Measurements from ENCODE around the gene KCNJ12. TPM values are rescaled to one million over a fixed set of nuclear protein-coding genes. Genes with fewer than 3 reads are reported as not detected.
A peak's percentile ranks its signal among the peaks of the same experiment; 100 is the strongest.
"Not testable (repeated sequence)": the region's sequence is repeated elsewhere in the genome, so short reads cannot be mapped to it uniquely, and the experiment has no call there.

Gene KCNJ12
- total RNA-seq, 2 donors from 2014 or later, result 0.84 to 2.5 TPM

- intact Hi-C loops (cut with DNase I, micrococcal nuclease), result no loop called here
- ATAC-seq (no peak), DNase-seq (no peak)
Observed at GRCh38 chr17:21378553-21378952, 2.4 kb downstream of the KCNJ12 start.

GRCh38 chr17:21379080-21379711, 3.0 kb downstream of the KCNJ12 start:
- DNase-seq (peak; percentile 81 to 89), ATAC-seq (peak; percentile 87)
- intact Hi-C loops (cut with DNase I, micrococcal nuclease), result no loop called here

GRCh38 chr17:21380659-21381058, 4.5 kb downstream of the KCNJ12 start:
- intact Hi-C loops (cut with DNase I, micrococcal nuclease), result no loop called here
- ATAC-seq (no peak), DNase-seq (no peak)

GRCh38 chr17:21381076-21381706, 5.0 kb downstream of the KCNJ12 start:
- no peak for ATAC-seq
- no peak for DNase-seq
- intact Hi-C loops (cut with DNase I, micrococcal nuclease), result no loop called here

- no peak for ATAC-seq
- DNase-seq, result no peak
- intact Hi-C loops (cut with DNase I, micrococcal nuclease), result no loop called here
Observed at GRCh38 chr17:21382560-21383495, 6.7 kb downstream of the KCNJ12 start.

GRCh38 chr17:21385281-21385845, 9.2 kb downstream of the KCNJ12 start:
- ATAC-seq (no peak), DNase-seq (no peak)
- intact Hi-C loops (cut with DNase I, micrococcal nuclease), result no loop called here

GRCh38 chr17:21387616-21388015, 11.5 kb downstream of the KCNJ12 start:
- no peak for DNase-seq
- ATAC-seq, result no peak

GRCh38 chr17:21388066-21388465, 11.9 kb downstream of the KCNJ12 start:
- DNase-seq, result no peak
- intact Hi-C loops (cut with DNase I, micrococcal nuclease), result no loop called here
- ATAC-seq, result no peak

More at GRCh38 chr17:21387616-21388015, 11.5 kb downstream of the KCNJ12 start:
- intact Hi-C loops (cut with DNase I, micrococcal nuclease), result no loop called here

GRCh38 chr17:21388944-21389343, 12.8 kb downstream of the KCNJ12 start:
- intact Hi-C loops (cut with DNase I, micrococcal nuclease), result no loop called here
- DNase-seq, result no peak
- ATAC-seq, result no peak

- intact Hi-C loops (cut with DNase I, micrococcal nuclease), result no loop called here
- ATAC-seq (no peak), DNase-seq (no peak)
Observed at GRCh38 chr17:21389394-21389793, 13.2 kb downstream of the KCNJ12 start.

- ATAC-seq, result no peak
- intact Hi-C loops (cut with DNase I, micrococcal nuclease), result no loop called here
- DNase-seq, result no peak
Observed at GRCh38 chr17:21390294-21390693, 14.1 kb downstream of the KCNJ12 start.

- intact Hi-C loops (cut with DNase I, micrococcal nuclease), result no loop called here
- no peak for ATAC-seq
- DNase-seq, result no peak
Observed at GRCh38 chr17:21392266-21392665, 16.1 kb downstream of the KCNJ12 start.

GRCh38 chr17:21394265-21394664, 18.1 kb downstream of the KCNJ12 start:
- DNase-seq, result no peak
- intact Hi-C loops (cut with DNase I, micrococcal nuclease), result no loop called here
- no peak for ATAC-seq

- intact Hi-C loops (cut with DNase I, micrococcal nuclease), result no loop called here
- ATAC-seq, result no peak
Observed at GRCh38 chr17:21395764-21396163, 19.6 kb downstream of the KCNJ12 start.

GRCh38 chr17:21396237-21396636, 20.1 kb downstream of the KCNJ12 start:
- intact Hi-C loops (cut with DNase I, micrococcal nuclease), result no loop called here
- ATAC-seq, result no peak

More at GRCh38 chr17:21395764-21396163, 19.6 kb downstream of the KCNJ12 start:
- DNase-seq, result no peak

GRCh38 chr17:21397341-21398190, 21.4 kb downstream of the KCNJ12 start:
- intact Hi-C loops (cut with DNase I, micrococcal nuclease), result no loop called here
- DNase-seq, result no peak

More at GRCh38 chr17:21396237-21396636, 20.1 kb downstream of the KCNJ12 start:
- DNase-seq, result no peak

GRCh38 chr17:21399474-21400186, 23.5 kb downstream of the KCNJ12 start:
- ATAC-seq (no peak), DNase-seq (no peak)
- intact Hi-C loops (cut with DNase I, micrococcal nuclease), result loop anchor here in 1 of 2 donors (5.0 kb wide), 1 partner anchor 288 kb away; no protein-coding TSS in a partner anchor

More at GRCh38 chr17:21397341-21398190, 21.4 kb downstream of the KCNJ12 start:
- ATAC-seq, result no peak

- intact Hi-C loops (cut with DNase I, micrococcal nuclease), result loop anchor here in 1 of 2 donors (5.0 kb wide), 1 partner anchor 287 kb away; no protein-coding TSS in a partner anchor
- not testable (repeated sequence) for ATAC-seq, DNase-seq
Observed at GRCh38 chr17:21400187-21400569, 24.0 kb downstream of the KCNJ12 start.
